ENCODE measurements around the gene NPL.
A peak's percentile ranks its signal among the peaks of the same experiment; 100 is the strongest.

Gene NPL

DNA sequence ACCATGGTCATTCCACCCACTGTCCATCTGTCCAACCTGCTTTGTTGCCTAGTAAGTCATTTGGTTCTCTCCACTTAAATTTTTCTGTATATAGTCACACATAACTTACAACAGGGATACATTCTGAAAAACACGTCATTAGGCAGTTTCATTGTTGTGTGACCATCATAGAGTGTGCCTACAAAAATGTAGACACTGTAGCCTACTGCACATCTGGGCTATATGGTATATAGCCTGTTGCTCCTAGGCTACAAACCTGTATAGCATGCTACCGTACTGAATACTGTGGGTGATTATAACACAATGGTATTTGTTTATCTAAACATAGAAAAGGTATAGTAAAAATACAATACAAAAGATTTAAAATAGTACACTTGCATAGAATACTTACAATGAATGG is 10.0 kb upstream of the NPL start:
- DNase-seq: no peak

DNA sequence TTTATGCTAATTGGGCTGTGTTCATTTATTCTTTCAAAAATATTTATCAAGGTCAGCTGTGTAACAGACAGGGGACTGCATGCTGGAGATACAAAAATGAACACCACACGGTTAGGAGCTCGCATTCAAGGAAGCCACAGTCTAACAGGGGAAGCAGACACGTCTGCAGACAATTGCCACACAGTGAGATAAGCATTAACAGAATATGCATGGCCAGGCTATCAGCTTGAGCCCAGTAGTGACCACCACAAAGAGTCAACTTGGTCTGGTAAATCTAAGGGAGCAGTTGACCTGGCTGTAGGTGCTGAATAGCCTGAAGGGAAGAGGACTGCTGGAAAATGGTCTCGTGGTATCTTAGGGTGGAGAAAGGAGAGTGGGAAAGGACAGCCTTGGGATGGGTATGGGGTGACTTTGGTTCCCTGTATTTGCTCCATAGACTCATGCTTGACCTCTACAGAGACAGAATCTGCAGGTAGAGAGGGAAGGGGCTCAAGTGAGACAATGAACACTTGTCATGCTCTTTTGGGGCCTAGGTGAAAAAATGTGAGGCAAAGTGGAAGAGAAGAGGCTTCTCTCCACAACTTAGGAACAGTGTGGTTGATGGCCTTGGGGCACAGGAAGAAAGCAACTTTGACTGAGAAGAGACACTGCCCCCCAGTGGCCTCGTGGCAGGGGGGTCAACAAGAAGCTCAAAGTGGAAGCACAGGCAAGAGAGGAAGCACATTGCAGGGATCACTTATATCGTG is 7.6 kb upstream of the NPL start:
- DNase-seq: peak; percentile 84

DNA sequence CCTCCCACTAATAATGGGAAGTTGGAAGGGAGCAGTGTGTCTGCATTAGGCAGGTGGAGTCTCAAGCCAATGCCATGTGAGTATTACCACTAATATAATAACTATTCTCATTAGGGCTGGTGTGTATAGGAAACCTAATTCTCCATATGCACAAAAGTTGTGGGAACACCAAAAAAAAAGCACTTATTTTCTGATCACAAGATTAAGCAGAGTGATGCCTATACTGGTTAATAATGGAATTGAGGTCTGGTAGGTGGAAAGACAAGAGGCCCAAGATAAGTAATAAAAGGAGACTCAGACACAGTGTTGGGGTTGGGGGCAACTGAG is 7.0 kb upstream of the NPL start:
- DNase-seq: no peak

DNA sequence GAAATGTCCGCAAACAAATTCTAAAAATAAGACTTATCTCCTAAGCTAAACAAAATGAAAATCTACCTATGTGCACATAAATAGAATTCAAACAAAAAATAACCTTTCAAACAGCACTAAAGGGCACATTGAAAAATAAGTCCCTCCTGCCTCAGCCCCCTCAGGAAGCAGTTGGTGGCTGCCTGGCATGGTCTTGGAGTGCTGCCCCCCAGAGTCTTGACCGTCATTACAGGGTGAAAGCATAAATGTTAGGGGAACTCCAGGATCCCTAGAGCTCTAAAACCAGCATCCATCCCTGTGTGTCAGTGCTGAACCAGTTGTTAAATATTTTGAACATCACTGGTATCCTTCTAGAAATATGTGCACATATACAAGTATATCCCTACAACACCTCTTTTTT is 6.5 kb upstream of the NPL start:
- DNase-seq: no peak

DNA sequence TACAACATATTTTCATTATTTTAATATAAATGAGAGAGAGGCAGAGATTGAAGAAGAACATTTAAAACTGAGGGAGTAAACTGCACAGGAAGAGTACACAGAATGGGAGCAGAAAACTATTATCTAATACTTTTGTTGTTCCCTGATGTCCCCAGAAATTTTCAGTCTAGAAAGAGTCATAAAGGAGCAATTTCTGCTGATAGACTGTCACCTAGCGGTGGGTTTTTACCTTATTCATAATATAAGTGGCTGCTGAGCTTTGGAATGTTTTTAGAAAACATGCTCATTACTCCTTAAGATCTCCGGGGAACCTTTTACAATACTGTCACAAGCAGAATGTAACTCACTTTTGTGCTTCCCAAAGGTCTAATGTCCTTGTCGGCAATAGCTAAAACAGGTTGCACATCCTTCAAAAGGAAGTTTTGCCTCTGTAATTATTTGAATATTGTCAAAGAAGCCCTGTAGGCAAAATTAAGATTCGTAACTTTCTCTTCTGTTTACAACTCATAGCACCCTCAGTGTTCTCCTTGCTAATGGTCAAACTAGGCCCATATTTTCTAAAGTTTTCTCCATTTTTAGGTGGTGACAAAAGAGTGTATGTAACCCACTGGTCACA is 4.9 kb upstream of the NPL start:
- peak; percentile 90 for DNase-seq

DNA sequence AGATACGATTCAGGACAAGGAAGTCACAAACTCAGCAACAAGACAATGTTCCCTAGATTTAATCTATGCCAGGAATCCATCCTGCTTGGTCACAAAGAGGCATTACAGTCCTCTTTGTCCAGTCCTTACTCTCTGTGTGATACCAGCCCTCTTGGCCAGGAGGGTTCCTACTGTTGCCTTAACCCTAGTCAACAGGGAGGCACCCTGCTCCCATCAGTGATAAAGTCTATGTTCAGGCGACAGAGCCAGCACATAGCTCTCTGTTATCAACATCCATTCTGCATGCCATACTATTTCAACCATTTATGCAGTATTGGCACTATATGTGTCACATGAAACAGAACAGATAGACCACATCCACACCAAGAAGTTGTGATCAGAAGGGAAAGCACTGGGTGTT is 4.4 kb upstream of the NPL start:
- no peak for DNase-seq

DNA sequence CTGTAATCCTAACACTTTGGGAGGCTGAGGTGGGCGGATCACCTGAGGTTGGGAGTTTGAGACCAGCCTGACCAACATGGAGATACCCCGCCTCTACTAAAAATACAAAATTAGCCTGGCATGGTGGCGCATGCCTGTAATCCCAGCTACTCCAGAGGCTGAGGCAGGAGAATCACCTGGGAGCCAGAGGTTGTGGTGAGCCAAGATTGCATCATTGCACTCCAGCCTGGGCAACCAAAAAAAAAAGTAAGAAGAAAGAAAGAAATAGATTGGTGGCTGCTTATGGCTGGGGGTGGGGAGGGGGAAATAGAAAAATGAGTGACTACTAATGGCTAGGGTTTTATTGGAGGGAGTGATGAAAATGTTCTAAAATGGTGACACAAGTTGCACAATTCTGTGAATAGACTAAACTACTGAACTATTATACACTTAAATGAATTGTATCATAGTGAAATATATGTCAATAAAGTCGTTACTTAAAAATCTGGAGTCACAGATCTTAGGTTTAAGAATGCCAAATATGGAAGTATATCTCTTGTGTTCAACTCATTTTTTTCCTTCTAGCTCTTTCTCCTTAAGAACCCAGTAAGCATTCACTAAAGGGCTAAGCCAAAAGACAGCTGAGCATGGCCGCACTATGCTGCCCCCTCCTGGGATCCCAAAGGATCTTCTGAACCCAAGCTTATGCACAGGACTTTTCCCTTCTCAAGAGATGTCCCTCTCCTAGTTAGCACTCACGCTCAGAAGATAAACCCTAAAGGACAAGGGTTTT is 3.2 kb upstream of the NPL start:
- peak; percentile 79 for DNase-seq

DNA sequence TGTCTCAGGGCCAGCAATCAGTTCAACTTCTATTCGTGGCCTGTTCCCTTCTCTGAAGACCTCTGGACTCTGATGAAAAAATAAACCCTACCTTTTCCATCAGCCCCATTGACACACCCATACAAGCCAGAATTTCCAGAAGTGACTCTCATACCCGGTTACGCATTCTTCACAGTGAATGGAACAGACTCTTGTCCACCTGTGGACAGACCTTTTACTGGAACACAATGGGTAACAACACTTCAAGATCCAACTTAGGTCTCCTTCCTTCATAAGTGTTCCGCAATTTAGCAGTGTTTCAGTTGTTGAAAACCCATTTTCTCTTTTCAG is 2.6 kb upstream of the NPL start:
- DNase-seq: no peak

- DNase-seq: no peak
Measured at GRCh38 chr1:182791281-182792179, 2.0 kb downstream of the NPL start.

DNA sequence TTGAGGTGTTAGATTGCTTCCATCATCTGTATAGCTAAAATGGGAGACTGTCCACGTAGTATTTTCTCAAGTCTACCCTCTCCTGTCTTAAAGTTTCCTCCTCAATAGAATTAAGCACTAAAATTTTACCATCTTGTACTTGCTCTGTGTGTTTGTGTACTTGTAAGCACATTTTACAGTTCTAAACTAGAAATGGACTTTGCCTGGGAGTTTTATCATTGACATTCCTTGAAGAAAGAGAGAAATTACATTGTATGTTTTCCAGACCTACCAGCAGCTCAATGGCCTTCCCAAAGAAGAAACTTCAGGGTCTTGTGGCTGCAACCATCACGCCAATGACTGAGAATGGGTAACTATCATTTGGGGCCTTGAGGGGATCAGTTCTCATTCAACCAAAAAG is 4.5 kb downstream of the NPL start:
- DNase-seq: no peak

GRCh38 chr1:182794676-182795201 is 5.2 kb downstream of the NPL start:
- DNase-seq: no peak

DNA sequence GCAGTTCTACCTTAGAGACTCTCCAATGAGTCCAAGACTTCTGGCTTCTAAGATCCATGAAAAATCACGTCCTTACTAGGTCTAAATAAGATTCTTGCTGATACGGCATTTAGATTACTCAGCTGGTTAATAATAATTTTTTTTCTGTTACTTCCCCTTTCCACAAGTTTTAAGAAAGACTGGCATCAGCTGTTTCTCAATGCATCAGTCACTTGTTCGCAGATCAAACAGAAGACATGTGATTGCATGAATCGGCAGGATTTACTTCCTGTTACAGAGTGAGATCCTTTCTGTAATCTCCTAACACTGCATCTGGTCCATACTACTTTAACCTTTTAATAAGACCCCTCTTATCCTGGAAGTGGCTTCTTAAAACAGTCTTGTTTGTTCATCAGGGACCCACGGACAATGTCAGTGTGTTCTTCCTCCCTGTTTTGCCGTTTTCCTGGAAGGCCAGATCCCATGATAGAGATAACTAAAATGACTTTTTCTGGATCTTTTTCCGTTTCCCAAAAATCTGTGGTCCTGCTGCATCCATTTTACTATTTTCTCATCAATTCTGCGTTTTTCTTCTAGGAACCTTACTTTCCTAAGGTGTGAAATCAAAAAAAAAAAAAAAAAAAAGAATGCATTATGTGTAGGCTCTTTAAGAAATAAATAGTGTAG is 6.1 kb downstream of the NPL start:
- no peak for DNase-seq

DNA sequence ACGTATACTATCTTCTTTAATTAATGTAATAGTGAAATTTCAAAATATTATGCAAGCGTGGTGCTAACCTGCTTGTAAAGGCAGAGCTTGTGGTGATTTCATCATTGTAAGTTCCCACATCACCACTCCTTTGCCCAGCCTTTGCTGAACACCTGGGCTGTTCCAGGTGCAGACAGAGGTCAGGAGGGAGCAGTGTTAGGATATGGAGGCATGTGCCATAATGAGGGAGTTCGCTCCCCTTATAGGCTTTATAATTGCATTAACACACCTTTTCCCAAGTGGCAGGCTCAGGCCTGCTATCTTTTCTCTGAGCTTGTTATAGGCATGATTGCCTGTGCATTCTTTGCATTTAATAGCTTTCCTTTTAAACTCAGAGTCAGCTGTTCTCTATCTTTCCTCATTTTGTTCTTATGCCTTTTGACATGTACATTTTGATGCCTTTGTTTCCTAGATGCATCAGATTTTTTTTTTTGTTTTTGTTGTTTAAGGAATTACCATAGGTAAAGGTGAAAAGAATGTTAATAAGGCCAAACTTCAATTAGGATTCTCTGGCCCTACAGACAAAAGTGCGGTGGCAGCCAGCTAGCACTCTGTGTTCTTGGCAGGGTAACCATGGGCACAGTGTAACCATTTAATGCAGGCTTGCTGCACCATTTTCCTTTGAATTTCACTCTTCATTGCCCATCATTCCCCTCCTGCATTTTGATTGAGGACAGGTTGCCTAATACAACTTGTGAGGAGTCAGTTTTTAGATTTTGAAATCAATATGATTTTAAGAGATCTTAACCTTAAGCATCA is 12.6 kb downstream of the NPL start:
- DNase-seq: no peak

- no peak for DNase-seq
Measured at GRCh38 chr1:182803846-182804245, 14.3 kb downstream of the NPL start.

GRCh38 chr1:182806015-182806678 is 16.6 kb downstream of the NPL start:
- no peak for DNase-seq

DNA sequence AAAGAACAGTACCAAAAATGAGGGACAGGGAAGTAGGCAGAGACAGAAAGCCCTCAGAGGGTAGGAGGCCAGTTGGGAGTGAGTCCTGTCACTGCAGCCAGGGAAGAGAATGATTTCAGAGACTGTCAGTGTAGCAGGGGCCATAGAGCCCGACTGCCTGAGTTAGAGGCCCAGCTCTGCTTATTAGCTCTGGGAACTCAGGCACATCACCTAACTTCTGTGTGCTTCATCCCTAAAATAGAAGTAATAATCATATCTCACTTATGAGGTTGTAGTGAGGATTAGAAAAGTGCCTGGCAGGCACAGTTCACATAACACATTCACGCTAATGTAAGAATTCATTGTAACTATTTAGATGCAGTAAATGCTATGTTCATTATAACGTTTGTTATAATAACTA is 18.3 kb downstream of the NPL start:
- DNase-seq: no peak

DNA sequence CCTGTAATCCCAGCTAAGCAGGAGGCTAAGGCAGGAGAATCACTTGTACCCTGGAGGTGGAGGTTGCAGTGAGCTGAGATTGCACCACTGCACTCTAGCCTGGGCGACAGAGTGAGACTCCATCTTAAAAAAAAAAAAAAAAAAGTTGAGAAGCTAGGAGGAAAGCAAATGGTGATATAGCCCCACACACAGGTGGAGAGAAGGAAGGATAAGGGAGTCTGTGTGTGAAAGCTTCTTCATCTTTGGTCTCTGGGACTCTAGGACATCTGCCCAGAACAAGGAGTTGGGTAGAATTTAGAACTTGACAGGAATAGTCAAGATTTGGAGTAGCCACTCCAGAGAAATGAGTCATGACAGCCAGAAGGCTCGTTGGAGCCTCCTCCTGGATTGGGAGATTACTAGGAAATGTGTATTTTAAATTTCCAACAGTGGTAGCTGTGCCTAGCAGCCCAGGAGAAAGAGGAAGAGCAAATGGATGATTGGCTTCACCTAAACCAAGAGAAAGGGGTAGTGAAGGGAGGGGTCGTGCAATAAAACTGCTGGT is 19.9 kb downstream of the NPL start:
- no peak for DNase-seq

DNA sequence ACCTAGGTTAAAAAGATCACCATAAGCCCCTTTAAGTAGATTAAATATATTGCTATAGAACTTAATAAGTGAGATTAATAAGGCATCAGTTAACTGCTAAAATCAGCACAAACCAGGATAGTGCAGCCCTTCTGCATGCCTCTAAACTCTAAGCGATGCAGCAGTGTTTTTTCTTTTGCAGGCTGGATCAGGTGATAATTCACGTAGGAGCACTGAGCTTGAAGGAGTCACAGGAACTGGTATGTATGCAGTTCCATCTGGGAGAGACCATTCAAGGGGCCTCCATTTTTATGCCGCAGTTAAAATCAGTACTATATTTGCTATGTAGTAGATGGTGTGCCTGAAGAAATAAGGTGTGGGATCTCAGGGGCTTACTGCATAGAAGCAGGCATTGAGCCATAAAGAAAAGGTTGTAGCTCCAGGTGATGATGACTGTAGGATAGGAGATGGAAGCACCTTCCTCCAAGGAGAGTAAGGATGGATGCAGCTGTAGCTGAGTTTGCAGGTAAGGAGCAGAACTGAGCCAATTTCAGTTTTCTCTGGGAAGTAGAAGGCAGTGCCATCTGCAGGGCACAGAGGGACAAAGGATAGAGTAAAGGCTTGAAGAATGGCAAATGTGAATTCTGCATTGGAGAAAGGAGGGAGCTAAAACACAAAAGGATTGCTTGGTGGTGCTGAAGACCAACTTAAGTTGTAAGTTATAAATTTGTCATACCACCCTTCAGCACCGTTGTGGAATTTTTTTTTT is 22.6 kb downstream of the NPL start:
- DNase-seq: no peak

DNA sequence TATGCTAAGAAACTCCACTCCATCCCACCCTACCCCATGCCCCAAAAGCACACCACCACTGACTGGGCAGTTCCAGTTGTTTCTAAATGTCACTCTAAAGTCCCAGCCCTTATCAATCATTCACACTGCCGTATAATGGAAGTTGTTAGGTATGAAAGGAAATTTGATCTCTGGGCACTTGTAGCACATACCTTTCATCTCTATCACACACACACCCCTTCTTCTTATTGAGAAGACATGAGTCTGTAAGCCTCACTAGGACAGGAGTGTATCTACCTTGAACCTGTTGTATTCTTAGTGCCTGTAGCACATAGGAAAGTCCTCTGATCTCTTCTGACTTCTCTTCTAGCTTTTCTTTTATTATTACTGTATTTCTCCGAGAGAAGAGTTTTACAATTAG is 27.3 kb downstream of the NPL start:
- no peak for DNase-seq

DNA sequence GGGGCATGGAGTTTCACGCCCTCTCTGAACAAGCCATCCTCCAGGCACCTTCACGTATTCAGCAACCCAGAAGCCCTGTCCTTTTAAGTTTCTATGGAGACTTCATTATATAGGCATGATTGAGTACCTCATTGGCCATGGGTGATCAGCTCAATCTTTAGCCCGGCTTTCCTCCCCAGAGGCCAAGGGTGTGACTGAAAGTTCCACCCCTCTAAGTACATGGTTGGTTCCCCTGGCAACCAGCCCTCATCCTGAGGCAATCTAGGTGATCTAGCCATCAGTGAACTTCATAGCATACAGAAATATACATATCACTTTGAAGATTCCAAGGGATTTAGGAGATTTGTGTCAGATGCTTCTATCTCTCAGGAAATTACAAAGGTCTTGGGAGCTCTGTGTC is 28.2 kb downstream of the NPL start:
- no peak for DNase-seq

Data from NCI-H1694 (cell line).